HepG2 (cell line): ENCODE results near the gene GGT7. TPM values are rescaled to one million over a fixed set of nuclear protein-coding genes. Genes with fewer than 3 reads are reported as not detected.

ENCODE experiments used
- PITX1 ChIP-seq: sonication (generic); formaldehyde crosslinking; IDR thresholded peaks from 2 replicates; pipeline ENCODE4 v1.5.1; 2020; ENCODE audit warnings: mild to moderate bottlenecking, missing genetic modification reagents
- RFXAP ChIP-seq: sonication (generic); formaldehyde crosslinking; IDR thresholded peaks from 2 replicates; pipeline ENCODE4 v1.4.0; 2020; ENCODE audit warnings: missing genetic modification reagents, borderline replicate concordance
- SOX6 ChIP-seq, 2 experiments: fragments of 450-650 bp in 1 of 2; sonication (generic) in 1 of 2; formaldehyde crosslinking in 1 of 2; IDR thresholded peaks; 2 replicates each; pipeline versions ENCODE4 v1.4.0 to v1.6.1; 2017 to 2020; ENCODE audit warnings: antibody characterized with exemption in 1 of 2, mild to moderate bottlenecking in 1 of 2, missing genetic modification reagents in 1 of 2
- ZFAT ChIP-seq: sonication (generic); formaldehyde crosslinking; conservative IDR thresholded peaks from 2 replicates; pipeline ENCODE4 v1.8.1; 2023; ENCODE audit warnings: missing genetic modification reagents, inconsistent platforms
- ZNF737 ChIP-seq: sonication (generic); formaldehyde crosslinking; IDR thresholded peaks from 2 replicates; pipeline ENCODE4 v1.5.0; 2020; ENCODE audit warnings: missing genetic modification reagents, mild to moderate bottlenecking, borderline replicate concordance
- polyA plus RNA-seq, 8 experiments: library from polyadenylated mRNA; depleted of rRNA in 3 of 8; stranded (reverse) in 7 of 8; unstranded in 1 of 8; fragments of >200 nt; fragmentation: Illumina TruSeq in 4 of 8; extraction: Trizol in 4 of 8; gene quantifications; 2 replicates each; pipeline versions ENCODE4 v1.2.1 to v1.2.3, GENCODE V29; 2011 to 2016; ENCODE audit warnings: low read depth in 4 of 8, missing spikeins in 1 of 8, mixed read lengths in 1 of 8; ENCODE audit not compliant: insufficient read depth in 1 of 8
- total RNA-seq, 5 experiments: library from RNA; depleted of rRNA; stranded (reverse); fragments of >200 nt; fragmentation: Illumina TruSeq; extraction: Trizol; gene quantifications; 2 replicates each; pipeline ENCODE4 v1.2.3, GENCODE V29; 2016; ENCODE audit warnings: low read depth in 1 of 5
- TF ChIP-seq, protein P1 (sequence below): sonication (generic); formaldehyde crosslinking; IDR thresholded peaks from 2 replicates; pipeline ENCODE4 v1.4.0; 2020; ENCODE audit warnings: missing genetic modification reagents
- TF ChIP-seq, protein P2 (sequence below): IDR thresholded peaks from 2 replicates; pipeline ENCODE4 v1.6.1; 2018; ENCODE audit warnings: missing genetic modification reagents, mild to moderate bottlenecking, missing compliant biosample characterization
- TF ChIP-seq, protein P3 (sequence below): IDR thresholded peaks from 2 replicates; pipeline ENCODE4 v1.6.1; 2016; ENCODE audit warnings: low read depth, control low read depth
- TF ChIP-seq, protein P4 (sequence below): sonication (generic); formaldehyde crosslinking; IDR thresholded peaks from one replicate; pipeline ENCODE4 v1.5.1; 2020; ENCODE audit warnings: mild to moderate bottlenecking, missing genetic modification reagents; ENCODE audit errors: not compliant biosample characterization
- TF ChIP-seq, protein P5 (sequence below): sonication (generic); formaldehyde crosslinking; IDR thresholded peaks from 2 replicates; pipeline ENCODE4 v1.5.0; 2020; ENCODE audit warnings: mild to moderate bottlenecking, missing genetic modification reagents, moderate library complexity

Gene GGT7
- total and polyA plus RNA-seq, 2 of the 13 experiments (the other 11 are each of a cell fraction or from before 2014, with no cell fraction given): 6.6 to 23.0 TPM

DNA sequence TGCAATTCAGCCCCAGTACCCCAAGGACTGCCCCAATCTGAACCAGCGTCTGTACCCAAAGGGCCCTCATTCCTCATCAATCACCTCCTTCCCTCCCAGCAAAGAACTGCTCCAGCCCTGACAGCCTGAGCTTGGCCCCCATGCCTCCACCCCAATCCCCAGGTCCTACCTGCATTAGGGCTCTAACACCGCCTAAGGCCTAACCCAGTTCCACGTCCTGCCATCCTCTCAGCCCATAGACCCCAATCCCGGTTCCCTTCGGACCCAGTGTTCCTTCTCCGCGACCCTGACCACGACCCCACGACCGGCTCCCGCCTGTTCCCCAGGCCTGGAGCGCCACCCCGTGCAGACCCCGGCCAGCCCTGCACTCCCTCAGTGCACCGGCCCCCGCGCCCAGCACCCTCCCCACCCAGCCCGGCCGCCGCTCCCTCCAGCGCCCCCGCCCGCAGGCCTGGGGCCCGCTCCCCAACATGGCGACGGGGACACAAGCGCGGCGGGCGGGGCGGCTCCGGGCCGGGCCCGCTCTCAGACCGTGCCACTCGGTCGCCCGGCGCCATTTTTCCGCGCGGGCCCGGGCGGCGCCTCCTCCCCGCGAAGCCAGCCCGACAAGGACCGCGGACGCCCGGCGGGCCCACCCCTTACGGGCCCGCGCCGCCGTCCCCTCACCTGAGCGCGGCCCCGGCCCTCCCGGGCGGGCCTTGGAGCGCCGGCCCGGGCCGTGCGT is 47.7 kb downstream of the GGT7 start (continued):
- TF ChIP-seq, protein P1, sequence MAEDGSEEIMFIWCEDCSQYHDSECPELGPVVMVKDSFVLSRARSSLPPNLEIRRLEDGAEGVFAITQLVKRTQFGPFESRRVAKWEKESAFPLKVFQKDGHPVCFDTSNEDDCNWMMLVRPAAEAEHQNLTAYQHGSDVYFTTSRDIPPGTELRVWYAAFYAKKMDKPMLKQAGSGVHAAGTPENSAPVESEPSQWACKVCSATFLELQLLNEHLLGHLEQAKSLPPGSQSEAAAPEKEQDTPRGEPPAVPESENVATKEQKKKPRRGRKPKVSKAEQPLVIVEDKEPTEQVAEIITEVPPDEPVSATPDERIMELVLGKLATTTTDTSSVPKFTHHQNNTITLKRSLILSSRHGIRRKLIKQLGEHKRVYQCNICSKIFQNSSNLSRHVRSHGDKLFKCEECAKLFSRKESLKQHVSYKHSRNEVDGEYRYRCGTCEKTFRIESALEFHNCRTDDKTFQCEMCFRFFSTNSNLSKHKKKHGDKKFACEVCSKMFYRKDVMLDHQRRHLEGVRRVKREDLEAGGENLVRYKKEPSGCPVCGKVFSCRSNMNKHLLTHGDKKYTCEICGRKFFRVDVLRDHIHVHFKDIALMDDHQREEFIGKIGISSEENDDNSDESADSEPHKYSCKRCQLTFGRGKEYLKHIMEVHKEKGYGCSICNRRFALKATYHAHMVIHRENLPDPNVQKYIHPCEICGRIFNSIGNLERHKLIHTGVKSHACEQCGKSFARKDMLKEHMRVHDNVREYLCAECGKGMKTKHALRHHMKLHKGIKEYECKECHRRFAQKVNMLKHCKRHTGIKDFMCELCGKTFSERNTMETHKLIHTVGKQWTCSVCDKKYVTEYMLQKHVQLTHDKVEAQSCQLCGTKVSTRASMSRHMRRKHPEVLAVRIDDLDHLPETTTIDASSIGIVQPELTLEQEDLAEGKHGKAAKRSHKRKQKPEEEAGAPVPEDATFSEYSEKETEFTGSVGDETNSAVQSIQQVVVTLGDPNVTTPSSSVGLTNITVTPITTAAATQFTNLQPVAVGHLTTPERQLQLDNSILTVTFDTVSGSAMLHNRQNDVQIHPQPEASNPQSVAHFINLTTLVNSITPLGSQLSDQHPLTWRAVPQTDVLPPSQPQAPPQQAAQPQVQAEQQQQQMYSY: peak; percentile 42; the same call in 1 of the 2 replicates
- TF ChIP-seq, protein P2, sequence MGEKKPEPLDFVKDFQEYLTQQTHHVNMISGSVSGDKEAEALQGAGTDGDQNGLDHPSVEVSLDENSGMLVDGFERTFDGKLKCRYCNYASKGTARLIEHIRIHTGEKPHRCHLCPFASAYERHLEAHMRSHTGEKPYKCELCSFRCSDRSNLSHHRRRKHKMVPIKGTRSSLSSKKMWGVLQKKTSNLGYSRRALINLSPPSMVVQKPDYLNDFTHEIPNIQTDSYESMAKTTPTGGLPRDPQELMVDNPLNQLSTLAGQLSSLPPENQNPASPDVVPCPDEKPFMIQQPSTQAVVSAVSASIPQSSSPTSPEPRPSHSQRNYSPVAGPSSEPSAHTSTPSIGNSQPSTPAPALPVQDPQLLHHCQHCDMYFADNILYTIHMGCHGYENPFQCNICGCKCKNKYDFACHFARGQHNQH: peak; percentile 21; the same call in 1 of the 2 replicates
- TF ChIP-seq ZFAT (CRISPR knock-in tag) (no peak), RFXAP (no peak; the same call in 1 of the 2 replicates), PITX1 (CRISPR knock-in tag) (no peak), ZNF737 (CRISPR knock-in tag) (0 out of 2 replicates have a peak, but pooled peaks have one; percentile 77), SOX6 (IDR thresholded peaks at IDR 0.05) (no peak), SOX6 (CRISPR knock-in tag; IDR thresholded peaks at IDR 0.05) (peak; percentile 62)
- TF ChIP-seq, protein P3, sequence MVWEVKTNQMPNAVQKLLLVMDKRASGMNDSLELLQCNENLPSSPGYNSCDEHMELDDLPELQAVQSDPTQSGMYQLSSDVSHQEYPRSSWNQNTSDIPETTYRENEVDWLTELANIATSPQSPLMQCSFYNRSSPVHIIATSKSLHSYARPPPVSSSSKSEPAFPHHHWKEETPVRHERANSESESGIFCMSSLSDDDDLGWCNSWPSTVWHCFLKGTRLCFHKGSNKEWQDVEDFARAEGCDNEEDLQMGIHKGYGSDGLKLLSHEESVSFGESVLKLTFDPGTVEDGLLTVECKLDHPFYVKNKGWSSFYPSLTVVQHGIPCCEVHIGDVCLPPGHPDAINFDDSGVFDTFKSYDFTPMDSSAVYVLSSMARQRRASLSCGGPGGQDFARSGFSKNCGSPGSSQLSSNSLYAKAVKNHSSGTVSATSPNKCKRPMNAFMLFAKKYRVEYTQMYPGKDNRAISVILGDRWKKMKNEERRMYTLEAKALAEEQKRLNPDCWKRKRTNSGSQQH: peak; percentile 84; the same call in 1 of the 2 replicates
- TF ChIP-seq, protein P4, sequence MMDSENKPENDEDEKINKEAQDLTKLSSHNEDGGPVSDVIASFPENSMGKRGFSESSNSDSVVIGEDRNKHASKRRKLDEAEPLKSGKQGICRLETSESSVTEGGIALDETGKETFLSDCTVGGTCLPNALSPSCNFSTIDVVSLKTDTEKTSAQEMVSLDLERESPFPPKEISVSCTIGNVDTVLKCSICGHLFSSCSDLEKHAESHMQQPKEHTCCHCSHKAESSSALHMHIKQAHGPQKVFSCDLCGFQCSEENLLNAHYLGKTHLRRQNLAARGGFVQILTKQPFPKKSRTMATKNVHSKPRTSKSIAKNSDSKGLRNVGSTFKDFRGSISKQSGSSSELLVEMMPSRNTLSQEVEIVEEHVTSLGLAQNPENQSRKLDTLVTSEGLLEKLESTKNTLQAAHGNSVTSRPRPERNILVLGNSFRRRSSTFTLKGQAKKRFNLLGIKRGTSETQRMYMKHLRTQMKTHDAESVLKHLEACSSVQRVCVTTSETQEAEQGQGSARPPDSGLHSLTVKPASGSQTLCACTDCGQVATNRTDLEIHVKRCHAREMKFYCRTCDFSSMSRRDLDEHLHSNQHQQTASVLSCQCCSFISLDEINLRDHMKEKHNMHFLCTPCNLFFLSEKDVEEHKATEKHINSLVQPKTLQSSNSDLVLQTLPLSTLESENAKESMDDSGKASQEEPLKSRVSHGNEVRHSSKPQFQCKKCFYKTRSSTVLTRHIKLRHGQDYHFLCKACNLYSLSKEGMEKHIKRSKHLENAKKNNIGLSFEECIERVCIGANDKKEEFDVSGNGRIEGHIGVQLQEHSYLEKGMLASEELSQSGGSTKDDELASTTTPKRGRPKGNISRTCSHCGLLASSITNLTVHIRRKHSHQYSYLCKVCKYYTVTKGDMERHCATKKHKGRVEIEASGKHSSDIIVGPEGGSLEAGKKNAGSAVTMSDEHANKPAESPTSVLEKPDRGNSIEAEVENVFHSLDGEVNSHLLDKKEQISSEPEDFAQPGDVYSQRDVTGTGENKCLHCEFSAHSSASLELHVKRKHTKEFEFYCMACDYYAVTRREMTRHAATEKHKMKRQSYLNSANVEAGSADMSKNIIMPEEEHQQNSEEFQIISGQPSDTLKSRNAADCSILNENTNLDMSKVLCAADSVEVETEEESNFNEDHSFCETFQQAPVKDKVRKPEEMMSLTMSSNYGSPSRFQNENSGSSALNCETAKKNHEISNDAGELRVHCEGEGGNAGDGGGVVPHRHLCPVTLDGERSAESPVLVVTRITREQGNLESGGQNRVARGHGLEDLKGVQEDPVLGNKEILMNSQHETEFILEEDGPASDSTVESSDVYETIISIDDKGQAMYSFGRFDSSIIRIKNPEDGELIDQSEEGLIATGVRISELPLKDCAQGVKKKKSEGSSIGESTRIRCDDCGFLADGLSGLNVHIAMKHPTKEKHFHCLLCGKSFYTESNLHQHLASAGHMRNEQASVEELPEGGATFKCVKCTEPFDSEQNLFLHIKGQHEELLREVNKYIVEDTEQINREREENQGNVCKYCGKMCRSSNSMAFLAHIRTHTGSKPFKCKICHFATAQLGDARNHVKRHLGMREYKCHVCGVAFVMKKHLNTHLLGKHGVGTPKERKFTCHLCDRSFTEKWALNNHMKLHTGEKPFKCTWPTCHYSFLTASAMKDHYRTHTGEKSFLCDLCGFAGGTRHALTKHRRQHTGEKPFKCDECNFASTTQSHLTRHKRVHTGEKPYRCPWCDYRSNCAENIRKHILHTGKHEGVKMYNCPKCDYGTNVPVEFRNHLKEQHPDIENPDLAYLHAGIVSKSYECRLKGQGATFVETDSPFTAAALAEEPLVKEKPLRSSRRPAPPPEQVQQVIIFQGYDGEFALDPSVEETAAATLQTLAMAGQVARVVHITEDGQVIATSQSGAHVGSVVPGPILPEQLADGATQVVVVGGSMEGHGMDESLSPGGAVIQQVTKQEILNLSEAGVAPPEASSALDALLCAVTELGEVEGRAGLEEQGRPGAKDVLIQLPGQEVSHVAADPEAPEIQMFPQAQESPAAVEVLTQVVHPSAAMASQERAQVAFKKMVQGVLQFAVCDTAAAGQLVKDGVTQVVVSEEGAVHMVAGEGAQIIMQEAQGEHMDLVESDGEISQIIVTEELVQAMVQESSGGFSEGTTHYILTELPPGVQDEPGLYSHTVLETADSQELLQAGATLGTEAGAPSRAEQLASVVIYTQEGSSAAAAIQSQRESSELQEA (CRISPR knock-in tag): peak; percentile 73
- TF ChIP-seq, protein P5, sequence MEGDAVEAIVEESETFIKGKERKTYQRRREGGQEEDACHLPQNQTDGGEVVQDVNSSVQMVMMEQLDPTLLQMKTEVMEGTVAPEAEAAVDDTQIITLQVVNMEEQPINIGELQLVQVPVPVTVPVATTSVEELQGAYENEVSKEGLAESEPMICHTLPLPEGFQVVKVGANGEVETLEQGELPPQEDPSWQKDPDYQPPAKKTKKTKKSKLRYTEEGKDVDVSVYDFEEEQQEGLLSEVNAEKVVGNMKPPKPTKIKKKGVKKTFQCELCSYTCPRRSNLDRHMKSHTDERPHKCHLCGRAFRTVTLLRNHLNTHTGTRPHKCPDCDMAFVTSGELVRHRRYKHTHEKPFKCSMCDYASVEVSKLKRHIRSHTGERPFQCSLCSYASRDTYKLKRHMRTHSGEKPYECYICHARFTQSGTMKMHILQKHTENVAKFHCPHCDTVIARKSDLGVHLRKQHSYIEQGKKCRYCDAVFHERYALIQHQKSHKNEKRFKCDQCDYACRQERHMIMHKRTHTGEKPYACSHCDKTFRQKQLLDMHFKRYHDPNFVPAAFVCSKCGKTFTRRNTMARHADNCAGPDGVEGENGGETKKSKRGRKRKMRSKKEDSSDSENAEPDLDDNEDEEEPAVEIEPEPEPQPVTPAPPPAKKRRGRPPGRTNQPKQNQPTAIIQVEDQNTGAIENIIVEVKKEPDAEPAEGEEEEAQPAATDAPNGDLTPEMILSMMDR: peak; percentile 82
